ENCODE measurements around the gene FLRT1.

- no peak for TF ChIP-seq CTCF (IDR thresholded peaks at IDR 0.05; ENCODE audit: low read length)
- TF ChIP-seq EZH2 (optimal IDR thresholded peaks at IDR 0.05; ENCODE audit: low read depth, low read length), result no peak
Observed at GRCh38 chr11:64083398-64084080, 47.8 kb downstream of the FLRT1 start.
